Fibroblast of villous mesenchyme (primary cell): ENCODE results near the gene GUCY2C. TPM values are rescaled to one million over a fixed set of nuclear protein-coding genes. Genes with fewer than 3 reads are reported as not detected.
A peak's percentile ranks its signal among the peaks of the same experiment; 100 is the strongest.

Experiments
- DNase-seq: peaks from one replicate; pipeline ENCODE4 v3.0.0-alpha.2; 2010; ENCODE audit warnings: low read depth
- H3K4me3 ChIP-seq: 2 replicates; pipeline ENCODE4 v1.5.1; 2011; ENCODE audit warnings: low read depth, mild to moderate bottlenecking, low read length
- total RNA-seq: library from RNA; depleted of rRNA; stranded (reverse); fragments of >200 nt; gene quantifications from 2 replicates; pipeline ENCODE4 v1.2.3, GENCODE V29; 2012
- TF ChIP-seq, protein P1 (sequence below): IDR thresholded peaks from 2 replicates; pipeline ENCODE4 v1.5.1; 2012; ENCODE audit warnings: low read depth, mild to moderate bottlenecking, low read length; ENCODE audit not compliant: insufficient read depth

The GUCY2C gene
- total RNA-seq, 1 donor: not detected

DNA sequence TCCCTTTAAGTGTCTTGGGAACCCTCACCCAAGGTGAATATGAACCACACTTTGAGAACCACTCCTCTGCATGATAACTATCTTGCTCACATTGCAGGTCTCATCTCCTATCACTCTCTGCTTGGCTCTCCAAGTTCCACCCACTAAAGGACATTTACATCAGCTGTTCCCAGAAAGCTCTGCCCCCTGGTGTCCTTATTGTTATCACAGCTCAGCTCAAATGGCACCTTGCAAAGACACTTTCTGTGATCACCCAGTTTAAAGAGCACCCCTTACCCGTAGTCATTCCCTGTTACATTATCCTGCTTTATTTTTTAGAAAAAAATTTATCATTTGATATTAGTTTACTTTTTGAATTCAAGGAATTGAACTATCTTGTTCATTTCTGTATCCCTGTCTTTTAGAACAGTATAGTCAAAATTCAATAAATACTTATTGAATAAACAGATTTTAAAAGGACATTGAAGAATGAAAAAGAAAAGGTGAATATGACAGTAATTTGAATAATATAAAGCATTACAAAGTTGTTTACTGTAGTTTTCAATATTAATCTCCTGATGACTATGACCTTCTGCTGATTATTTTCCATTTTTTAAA lies 20.5 kb upstream of the GUCY2C start:
- TF ChIP-seq, protein P1, sequence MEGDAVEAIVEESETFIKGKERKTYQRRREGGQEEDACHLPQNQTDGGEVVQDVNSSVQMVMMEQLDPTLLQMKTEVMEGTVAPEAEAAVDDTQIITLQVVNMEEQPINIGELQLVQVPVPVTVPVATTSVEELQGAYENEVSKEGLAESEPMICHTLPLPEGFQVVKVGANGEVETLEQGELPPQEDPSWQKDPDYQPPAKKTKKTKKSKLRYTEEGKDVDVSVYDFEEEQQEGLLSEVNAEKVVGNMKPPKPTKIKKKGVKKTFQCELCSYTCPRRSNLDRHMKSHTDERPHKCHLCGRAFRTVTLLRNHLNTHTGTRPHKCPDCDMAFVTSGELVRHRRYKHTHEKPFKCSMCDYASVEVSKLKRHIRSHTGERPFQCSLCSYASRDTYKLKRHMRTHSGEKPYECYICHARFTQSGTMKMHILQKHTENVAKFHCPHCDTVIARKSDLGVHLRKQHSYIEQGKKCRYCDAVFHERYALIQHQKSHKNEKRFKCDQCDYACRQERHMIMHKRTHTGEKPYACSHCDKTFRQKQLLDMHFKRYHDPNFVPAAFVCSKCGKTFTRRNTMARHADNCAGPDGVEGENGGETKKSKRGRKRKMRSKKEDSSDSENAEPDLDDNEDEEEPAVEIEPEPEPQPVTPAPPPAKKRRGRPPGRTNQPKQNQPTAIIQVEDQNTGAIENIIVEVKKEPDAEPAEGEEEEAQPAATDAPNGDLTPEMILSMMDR: peak; percentile 67
- no peak overlapping the region for H3K4me3 ChIP-seq
- peak; percentile 66 for DNase-seq

DNA sequence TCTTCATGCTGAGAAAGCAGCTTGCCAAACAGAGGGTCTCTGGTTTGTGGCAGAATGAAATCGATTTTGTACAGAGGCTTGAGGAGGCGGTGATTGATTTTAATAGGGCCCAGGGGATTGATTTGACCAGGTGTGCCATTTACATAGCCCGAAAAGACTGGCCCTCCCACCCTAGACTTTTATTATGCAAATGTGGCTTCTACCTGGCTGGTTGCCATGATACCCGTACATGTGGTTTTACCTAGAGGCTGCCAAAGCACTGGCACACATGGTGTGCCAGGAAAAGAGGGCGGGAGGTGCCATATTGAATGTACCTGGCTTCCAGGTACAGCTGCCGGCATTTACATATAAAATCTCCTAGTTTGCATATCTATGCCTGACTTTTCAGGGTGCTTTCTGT lies 18.0 kb upstream of the GUCY2C start:
- DNase-seq: no peak
- no peak overlapping the region for H3K4me3 ChIP-seq
- TF ChIP-seq, protein P1: no peak

DNA sequence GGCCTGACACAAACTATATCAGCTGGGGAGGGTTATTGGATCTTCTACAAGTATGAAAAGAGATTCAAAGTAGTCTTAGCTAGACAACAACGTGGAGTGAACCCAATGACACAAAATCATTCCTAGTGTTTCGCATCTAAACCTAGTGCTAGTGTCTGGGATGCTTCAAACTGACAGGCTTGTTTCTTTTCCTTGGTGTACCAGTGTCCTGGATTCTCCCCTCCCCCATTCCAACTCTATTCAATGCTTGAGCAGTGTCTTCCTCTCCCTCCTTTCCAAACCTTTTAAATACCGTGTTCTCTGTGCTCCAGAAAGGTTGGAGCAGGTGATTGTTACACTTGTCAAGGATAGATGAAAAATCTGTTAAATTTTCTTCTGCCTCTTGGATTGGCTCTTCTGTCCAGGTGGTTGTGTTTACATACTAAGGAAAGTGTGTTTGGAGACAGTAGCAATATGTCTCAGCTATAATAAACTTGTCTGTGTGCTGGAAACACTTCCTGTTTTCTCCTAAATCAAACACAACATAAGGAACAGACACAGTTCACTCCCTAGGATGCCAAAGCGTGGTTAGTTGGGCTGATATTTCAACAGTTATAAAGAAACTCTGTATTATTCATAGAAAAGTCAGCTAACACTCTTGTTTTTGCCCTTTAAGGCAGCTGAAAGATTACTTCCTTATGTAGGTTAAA lies 14.4 kb upstream of the GUCY2C start:
- peak; percentile 3 for DNase-seq
- TF ChIP-seq, protein P1: no peak
- H3K4me3 ChIP-seq: no peak overlapping the region

DNA sequence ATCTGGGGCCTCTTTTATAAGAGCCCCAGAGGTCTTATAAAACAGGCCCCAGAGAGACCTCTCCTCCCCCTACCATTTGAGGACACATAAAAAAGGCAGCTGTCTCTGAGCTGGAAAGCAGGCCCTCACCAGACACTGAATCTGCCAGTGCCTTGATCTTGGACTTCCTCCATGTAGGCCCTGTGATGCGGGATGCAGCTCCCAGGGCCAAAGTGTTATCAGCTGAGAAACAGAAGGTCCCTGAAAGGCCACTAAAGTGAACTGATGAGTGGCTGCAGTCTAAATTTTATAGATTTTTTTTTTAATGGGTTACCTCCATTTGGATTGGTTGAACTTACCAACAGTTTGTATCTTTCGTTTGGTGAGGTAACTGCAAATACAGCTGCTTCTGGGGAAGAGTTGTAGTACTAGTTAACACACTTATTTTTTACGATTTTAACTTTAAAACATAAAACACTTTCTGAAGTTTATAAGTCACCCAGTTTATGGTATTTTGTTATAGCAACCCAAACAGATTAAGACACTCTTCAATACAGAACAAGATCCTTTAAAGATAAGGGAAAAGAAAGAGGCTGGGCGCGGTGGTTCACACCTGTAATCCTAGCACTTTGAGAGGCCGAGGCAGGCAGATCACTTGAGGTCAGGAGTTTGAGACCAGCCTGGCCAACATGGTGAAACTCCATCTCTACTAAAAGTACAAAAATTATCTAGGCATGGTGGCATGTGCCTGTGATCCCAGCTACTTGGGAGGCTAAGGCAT lies 5.6 kb upstream of the GUCY2C start:
- TF ChIP-seq, protein P1: no peak
- H3K4me3 ChIP-seq: no peak overlapping the region
- no peak for DNase-seq

DNA sequence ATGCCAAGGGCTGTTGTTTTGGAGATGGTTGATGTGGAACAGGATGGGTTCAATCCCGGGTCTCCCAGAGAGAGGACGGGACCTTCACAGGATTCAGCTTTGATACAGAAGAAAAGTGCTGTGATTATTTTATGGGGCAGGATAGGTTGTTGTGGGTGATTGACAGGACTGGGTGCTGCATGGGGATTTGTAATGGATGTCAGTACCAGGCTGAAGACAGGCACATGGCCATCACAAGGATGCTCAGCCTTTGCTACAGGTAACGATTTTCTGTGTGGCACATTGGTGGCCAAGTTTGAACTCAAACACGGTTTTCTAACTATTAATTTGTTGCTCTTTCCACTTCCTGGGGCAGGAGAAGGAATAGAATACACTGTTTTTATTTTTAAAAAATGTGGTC lies 4.5 kb upstream of the GUCY2C start:
- DNase-seq: no peak
- no peak overlapping the region for H3K4me3 ChIP-seq
- TF ChIP-seq, protein P1: no peak

DNA sequence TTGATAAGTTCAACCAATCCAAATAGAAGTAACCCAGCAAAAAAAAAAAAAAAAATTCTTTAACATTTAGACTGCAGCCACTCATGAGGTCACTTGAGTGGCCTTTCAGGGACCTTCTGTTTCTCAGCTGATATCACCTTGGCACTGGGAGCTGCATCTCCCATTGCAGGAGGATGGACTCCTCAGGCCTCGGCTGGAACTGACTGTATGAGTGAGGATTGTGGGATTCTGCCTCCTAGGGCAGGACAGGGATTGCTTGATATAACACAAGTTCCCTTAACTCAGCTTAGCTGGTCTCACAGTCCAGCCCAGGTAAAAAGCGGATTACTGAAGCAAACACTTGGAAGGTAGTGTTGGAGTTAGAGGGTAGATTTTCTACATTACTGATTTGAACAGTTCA lies 3.5 kb upstream of the GUCY2C start:
- no peak overlapping the region for H3K4me3 ChIP-seq
- TF ChIP-seq, protein P1: no peak
- no peak for DNase-seq
